Stimulated activated memory B cell treated with anti-CD40 and anti-IgM and Interleukin-4, amounts not matched to agents 10 μg/mL and 1 μg/mL and 100 μg/mL, for 72 hours (primary cell): Measurements from ENCODE around the gene C1QTNF12.
"Not testable (repeated sequence)": the region's sequence is repeated elsewhere in the genome, so short reads cannot be mapped to it uniquely, and the experiment has no call there.

ENCODE experiments used
- ATAC-seq: fragments of 150-1000 bp; cut with Tn5 transposase; 2 replicates; pipeline ENCODE4 v1.10.0; 2021
- H3K27ac Mint-ChIP-seq: one replicate; pipeline ENCODE4 v1.8.0; 2022; ENCODE audit warnings: mild to moderate bottlenecking, mixed read lengths
- H3K27me3 Mint-ChIP-seq: one replicate; pipeline ENCODE4 v1.8.0; 2022; ENCODE audit warnings: mixed read lengths
- H3K36me3 Mint-ChIP-seq: one replicate; pipeline ENCODE4 v1.8.0; 2022; ENCODE audit warnings: mixed read lengths
- H3K4me1 Mint-ChIP-seq: one replicate; pipeline ENCODE4 v1.8.0; 2022; ENCODE audit warnings: mixed read lengths
- H3K4me3 Mint-ChIP-seq: one replicate; pipeline ENCODE4 v1.8.0; 2022; ENCODE audit warnings: mild to moderate bottlenecking, moderate library complexity, mixed read lengths
- H3K9me3 Mint-ChIP-seq: one replicate; pipeline ENCODE4 v1.8.0; 2022; ENCODE audit warnings: mixed read lengths

Gene C1QTNF12

GRCh38 chr1:1255078-1255477, 8.6 kb upstream of the C1QTNF12 start:
- H3K4me1 Mint-ChIP-seq: peaks cover 42% of the 10 kb centered on the region
- no peaks in the 10 kb centered on the region for H3K9me3 Mint-ChIP-seq
- H3K36me3 Mint-ChIP-seq: peaks cover 67% of the 10 kb centered on the region
- no peak overlapping the region for H3K4me3 Mint-ChIP-seq
- no peak for ATAC-seq
- H3K27me3 Mint-ChIP-seq: no peaks in the 10 kb centered on the region
- no peak overlapping the region for H3K27ac Mint-ChIP-seq

DNA sequence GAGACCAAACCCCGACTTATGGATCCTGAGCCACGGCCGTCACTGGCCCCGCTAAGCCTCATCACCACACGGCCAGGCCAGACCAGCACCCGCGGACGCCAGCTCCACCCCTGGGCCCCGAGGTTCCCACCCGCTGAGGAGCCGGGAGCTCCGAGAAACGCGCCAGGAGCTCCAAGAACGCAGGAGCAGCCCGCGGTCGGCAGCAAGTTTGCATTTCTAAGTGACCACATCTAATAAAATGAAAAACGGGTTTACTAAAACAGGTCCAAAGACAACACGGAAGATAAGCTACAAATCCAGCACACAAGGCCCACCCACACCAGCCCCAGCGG, 8.1 kb upstream of the C1QTNF12 start:
- Mint-ChIP-seq H3K36me3 (peaks cover 62% of the 10 kb centered on the region), H3K9me3 (no peaks in the 10 kb centered on the region), H3K4me1 (peaks cover 42% of the 10 kb centered on the region), H3K27me3 (no peaks in the 10 kb centered on the region), H3K4me3 (no peak overlapping the region), H3K27ac (no peak overlapping the region)
- ATAC-seq: no peak

- Mint-ChIP-seq H3K4me1 (peaks cover 43% of the 10 kb centered on the region), H3K27ac (no peak overlapping the region), H3K4me3 (no peak overlapping the region), H3K9me3 (no peaks in the 10 kb centered on the region), H3K36me3 (peaks cover 57% of the 10 kb centered on the region), H3K27me3 (no peaks in the 10 kb centered on the region)
- no peak for ATAC-seq
Observed at GRCh38 chr1:1253972-1254666, 7.6 kb upstream of the C1QTNF12 start.

DNA sequence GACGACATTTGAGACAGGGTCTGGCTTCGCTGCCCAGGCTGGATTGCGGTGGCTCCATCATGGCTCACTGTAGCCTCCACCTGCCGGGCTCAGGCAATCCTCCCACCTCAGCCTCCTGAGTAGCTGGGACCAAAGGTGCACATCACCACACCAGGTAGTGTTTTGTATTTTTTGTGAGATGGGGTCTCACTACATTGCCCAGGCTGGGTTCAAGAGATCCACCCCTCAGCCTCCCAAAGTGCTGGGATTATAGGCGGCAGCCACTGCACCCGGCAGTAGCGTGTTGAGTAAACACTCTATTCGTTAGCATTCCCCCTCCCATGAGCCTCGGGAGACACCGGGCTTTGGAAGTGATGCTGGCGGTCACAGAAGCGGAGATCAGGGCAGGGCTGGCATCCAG, 6.8 kb upstream of the C1QTNF12 start:
- no peaks in the 10 kb centered on the region for H3K27me3 Mint-ChIP-seq
- no peak overlapping the region for H3K4me3 Mint-ChIP-seq
- no peak for ATAC-seq
- no peaks in the 10 kb centered on the region for H3K9me3 Mint-ChIP-seq
- H3K4me1 Mint-ChIP-seq: peaks cover 38% of the 10 kb centered on the region
- peak overlapping the region; percentile 46 for H3K27ac Mint-ChIP-seq
- peaks cover 53% of the 10 kb centered on the region for H3K36me3 Mint-ChIP-seq

DNA sequence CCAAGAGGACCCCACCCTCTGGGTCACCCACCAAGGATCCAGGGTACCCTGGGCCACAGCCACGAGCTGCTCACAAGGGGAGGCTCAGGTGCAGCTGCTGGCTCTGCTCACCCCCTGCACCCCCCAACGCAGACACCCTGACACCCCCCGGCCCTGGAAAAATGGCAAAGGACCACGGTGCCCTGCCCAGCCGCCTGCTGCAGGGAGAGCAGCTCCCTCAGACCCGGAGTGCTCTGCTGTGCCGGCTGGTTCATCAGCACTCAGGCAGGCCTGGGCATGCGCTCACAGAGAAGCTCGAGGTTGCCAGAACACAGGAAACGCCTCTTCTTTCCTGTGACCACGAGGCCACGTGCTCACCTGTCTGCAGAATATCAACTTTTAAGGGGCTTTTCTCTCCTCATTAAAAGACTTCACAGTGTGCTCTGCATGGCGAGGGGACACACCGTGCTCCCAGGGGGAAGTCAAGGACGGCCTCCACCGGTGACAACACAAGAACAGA, 4.3 kb upstream of the C1QTNF12 start:
- ATAC-seq: peak; percentile 94
- Mint-ChIP-seq H3K36me3 (peaks cover 37% of the 10 kb centered on the region), H3K4me3 (peak overlapping the region; percentile 32), H3K4me1 (peaks cover 29% of the 10 kb centered on the region), H3K27ac (peak overlapping the region; percentile 85), H3K27me3 (no peaks in the 10 kb centered on the region), H3K9me3 (no peaks in the 10 kb centered on the region)

- ATAC-seq, H3K27me3 Mint-ChIP-seq: not testable (repeated sequence)
- peaks cover 26% of the 10 kb centered on the region for H3K4me1 Mint-ChIP-seq
Observed at GRCh38 chr1:1248009-1248913, 1.7 kb upstream of the C1QTNF12 start.

GRCh38 chr1:1247341-1247913, 905 bp upstream of the C1QTNF12 start:
- peaks cover 19% of the 10 kb centered on the region for H3K4me1 Mint-ChIP-seq
- peaks cover 8% of the 10 kb centered on the region for H3K27me3 Mint-ChIP-seq
- no peaks in the 10 kb centered on the region for H3K9me3 Mint-ChIP-seq
- no peak overlapping the region for H3K27ac Mint-ChIP-seq
- H3K36me3 Mint-ChIP-seq: peaks cover 6% of the 10 kb centered on the region
- H3K4me3 Mint-ChIP-seq: no peak overlapping the region
- ATAC-seq: no peak

More at GRCh38 chr1:1248009-1248913, 1.7 kb upstream of the C1QTNF12 start:
- H3K4me3 Mint-ChIP-seq, H3K9me3 Mint-ChIP-seq, H3K27ac Mint-ChIP-seq: not testable (repeated sequence)
- H3K36me3 Mint-ChIP-seq: peaks cover 14% of the 10 kb centered on the region

DNA sequence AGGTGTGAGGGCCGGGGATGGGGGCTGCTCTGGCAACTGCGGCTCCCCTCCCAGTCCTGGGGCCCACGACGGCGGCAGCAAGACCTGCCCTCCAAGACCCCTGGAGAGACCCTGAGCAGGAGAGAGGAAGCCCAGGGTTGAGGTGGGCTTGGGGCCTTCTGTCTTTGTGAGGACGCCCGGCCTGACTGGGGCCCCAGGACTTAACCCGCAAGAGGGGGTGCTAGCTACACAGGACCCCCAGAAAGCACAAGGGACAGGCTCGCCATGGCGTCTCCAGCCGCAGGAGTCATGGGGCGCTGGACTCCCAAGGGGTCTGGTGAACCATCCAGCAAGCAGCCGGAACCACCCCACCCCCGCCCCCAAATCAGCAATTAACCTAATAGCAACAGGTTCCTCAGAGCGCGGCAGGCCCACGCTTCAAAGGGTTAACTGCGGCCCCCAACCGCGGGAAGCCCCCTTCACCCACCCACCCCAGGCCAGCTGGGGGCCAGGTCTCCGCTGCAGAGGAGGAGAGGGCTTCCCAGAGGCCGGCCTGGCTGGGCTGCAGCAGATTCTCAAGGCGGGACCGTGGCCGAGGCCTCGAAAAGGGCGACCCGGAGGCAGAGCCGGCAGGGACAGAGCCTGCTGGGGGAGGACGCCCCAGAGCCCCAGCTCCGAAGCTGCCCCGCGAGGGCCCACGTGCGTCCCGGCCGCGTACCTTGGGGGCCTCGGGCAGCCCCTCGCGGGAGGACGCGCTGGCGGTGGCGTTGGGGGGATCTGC, 525 bp downstream of the C1QTNF12 start:
- Mint-ChIP-seq H3K9me3 (no peaks in the 10 kb centered on the region), H3K4me1 (peaks cover 16% of the 10 kb centered on the region), H3K36me3 (no peaks in the 10 kb centered on the region), H3K4me3 (no peak overlapping the region), H3K27ac (no peak overlapping the region), H3K27me3 (peaks cover 23% of the 10 kb centered on the region)
- ATAC-seq: no peak

GRCh38 chr1:1245178-1245816, 1.2 kb downstream of the C1QTNF12 start:
- Mint-ChIP-seq H3K9me3 (no peaks in the 10 kb centered on the region), H3K27me3 (peaks cover 30% of the 10 kb centered on the region), H3K36me3 (no peaks in the 10 kb centered on the region), H3K27ac (no peak overlapping the region), H3K4me1 (peaks cover 14% of the 10 kb centered on the region), H3K4me3 (no peak overlapping the region)
- ATAC-seq: no peak

GRCh38 chr1:1244192-1244811, 2.2 kb downstream of the C1QTNF12 start:
- ATAC-seq: no peak
- no peaks in the 10 kb centered on the region for H3K9me3 Mint-ChIP-seq
- peaks cover 4% of the 10 kb centered on the region for H3K4me1 Mint-ChIP-seq
- peaks cover 37% of the 10 kb centered on the region for H3K27me3 Mint-ChIP-seq
- no peaks in the 10 kb centered on the region for H3K36me3 Mint-ChIP-seq
- H3K27ac Mint-ChIP-seq: no peak overlapping the region
- H3K4me3 Mint-ChIP-seq: no peak overlapping the region

GRCh38 chr1:1243807-1244191, 2.7 kb downstream of the C1QTNF12 start:
- Mint-ChIP-seq H3K4me3 (no peak overlapping the region), H3K36me3 (no peaks in the 10 kb centered on the region), H3K27ac (no peak overlapping the region), H3K9me3 (no peaks in the 10 kb centered on the region), H3K27me3 (peaks cover 37% of the 10 kb centered on the region), H3K4me1 (peaks cover 7% of the 10 kb centered on the region)
- ATAC-seq: no peak

- Mint-ChIP-seq H3K36me3 (no peaks in the 10 kb centered on the region), H3K4me1 (peaks cover 12% of the 10 kb centered on the region), H3K27ac (no peak overlapping the region), H3K27me3 (peaks cover 43% of the 10 kb centered on the region), H3K9me3 (no peaks in the 10 kb centered on the region), H3K4me3 (no peak overlapping the region)
- no peak for ATAC-seq
Observed at GRCh38 chr1:1243266-1243660, 3.3 kb downstream of the C1QTNF12 start.

GRCh38 chr1:1242461-1243265, 3.9 kb downstream of the C1QTNF12 start:
- Mint-ChIP-seq H3K9me3 (no peaks in the 10 kb centered on the region), H3K4me1 (peaks cover 18% of the 10 kb centered on the region), H3K27ac (no peak overlapping the region), H3K27me3 (peaks cover 46% of the 10 kb centered on the region), H3K4me3 (no peak overlapping the region), H3K36me3 (no peaks in the 10 kb centered on the region)
- ATAC-seq: no peak
